ENCODE data around the gene ZNF263.

- TF ChIP-seq POLR2A (IDR thresholded peaks at IDR 0.05) (no peak), CTCF (IDR thresholded peaks at IDR 0.05) (no peak)
Measured at GRCh38 chr16:3234543-3234856, 48.8 kb upstream of the ZNF263 start.
